Measurements from ENCODE around the gene S100A1. TPM values are rescaled to one million over a fixed set of nuclear protein-coding genes. Genes with fewer than 3 reads are reported as not detected.

Gene S100A1
- total RNA-seq, 4 donors from 2014 or later, result 3.7 to 4.4 TPM; not detected in 2

DNA sequence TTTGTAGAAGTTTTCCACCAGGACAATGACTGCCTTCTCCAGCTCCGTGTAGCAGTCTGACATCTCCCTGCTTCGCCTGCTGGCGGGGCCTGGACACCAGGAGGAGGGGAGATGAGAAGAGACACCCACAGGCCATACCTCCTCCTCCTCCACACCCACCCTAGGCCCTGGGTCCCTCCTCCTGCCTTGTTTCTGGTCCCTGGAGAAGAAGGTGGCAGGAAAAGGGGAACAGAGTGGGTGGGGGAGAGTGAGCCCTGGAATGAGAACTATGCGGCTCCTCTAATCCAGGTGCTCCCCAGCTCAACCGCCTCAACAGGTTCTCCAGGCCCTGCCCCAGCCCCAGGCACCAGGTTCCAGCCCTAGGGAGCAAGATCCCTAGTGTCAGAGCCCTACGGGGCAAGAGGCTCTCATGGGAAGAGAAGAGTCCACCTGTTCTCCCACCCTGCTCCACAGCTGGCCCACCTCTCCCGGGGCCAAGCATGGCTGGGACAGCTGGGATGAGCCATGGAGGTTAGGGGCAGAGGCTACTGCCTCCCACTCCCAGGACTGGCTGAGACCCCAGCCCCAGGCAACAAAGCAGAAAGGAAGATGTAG, 20.0 kb upstream of the S100A1 start:
- Histone ChIP-seq H3K36me3 (peaks cover 0 to 19% (median 3%) of the 10 kb centered on the region in 4 donors), H3K27ac (peak overlapping the region; percentile 89 to 97 (median 92)), H3K27me3 (no peaks in the 10 kb centered on the region), H3K4me1 (peaks cover 23 to 47% (median 35%) of the 10 kb centered on the region in 4 donors), H3K4me3 (peak overlapping the region in 2 of 4 donors; percentile 4 to 32), H3K9me3 (no peaks in the 10 kb centered on the region)
- DNase-seq, result no peak
- 78% methylated on average over 6 of the region's 7 CpGs; no CpG with 5 or more reads in 1 of the 2 donors for WGBS, 2 donors (ENCODE audit: low coverage in 1 of 2)
- intact Hi-C loops (cut with DNase I; ENCODE audit: low total_unique reads), result no loop called here
- in situ Hi-C loops (cut with MboI; ENCODE audit: low pct_ligation_motif_present in 1 of 4, low pct_unique_long_range_greater_than_20kb in 1 of 4, low sequenced_read_pairs in 3 of 4), result no loop called here
- TF ChIP-seq EP300 (IDR thresholded peaks at IDR 0.05; ENCODE audit: low read depth), result no peak

GRCh38 chr1:153608742-153609584, 19.3 kb upstream of the S100A1 start:
- DNase-seq, result peak; percentile 88
- intact Hi-C loops (cut with DNase I; ENCODE audit: low total_unique reads) (no loop called here), in situ Hi-C loops (cut with MboI; ENCODE audit: low pct_ligation_motif_present in 1 of 4, low pct_unique_long_range_greater_than_20kb in 1 of 4, low sequenced_read_pairs in 3 of 4) (no loop called here)
- Histone ChIP-seq H3K27me3 (no peaks in the 10 kb centered on the region), H3K36me3 (peaks cover 0 to 19% (median 3%) of the 10 kb centered on the region in 4 donors), H3K4me3 (peak overlapping the region in 2 of 4 donors; percentile 25 to 32), H3K4me1 (peaks cover 29 to 54% (median 41%) of the 10 kb centered on the region in 4 donors), H3K27ac (peak overlapping the region; percentile 89 to 97 (median 92)), H3K9me3 (no peaks in the 10 kb centered on the region)
- WGBS, 2 donors (ENCODE audit: low coverage in 1 of 2), result 36 to 43% methylated on average over 1 to 19 of the region's 19 CpGs
- TF ChIP-seq, protein P1, sequence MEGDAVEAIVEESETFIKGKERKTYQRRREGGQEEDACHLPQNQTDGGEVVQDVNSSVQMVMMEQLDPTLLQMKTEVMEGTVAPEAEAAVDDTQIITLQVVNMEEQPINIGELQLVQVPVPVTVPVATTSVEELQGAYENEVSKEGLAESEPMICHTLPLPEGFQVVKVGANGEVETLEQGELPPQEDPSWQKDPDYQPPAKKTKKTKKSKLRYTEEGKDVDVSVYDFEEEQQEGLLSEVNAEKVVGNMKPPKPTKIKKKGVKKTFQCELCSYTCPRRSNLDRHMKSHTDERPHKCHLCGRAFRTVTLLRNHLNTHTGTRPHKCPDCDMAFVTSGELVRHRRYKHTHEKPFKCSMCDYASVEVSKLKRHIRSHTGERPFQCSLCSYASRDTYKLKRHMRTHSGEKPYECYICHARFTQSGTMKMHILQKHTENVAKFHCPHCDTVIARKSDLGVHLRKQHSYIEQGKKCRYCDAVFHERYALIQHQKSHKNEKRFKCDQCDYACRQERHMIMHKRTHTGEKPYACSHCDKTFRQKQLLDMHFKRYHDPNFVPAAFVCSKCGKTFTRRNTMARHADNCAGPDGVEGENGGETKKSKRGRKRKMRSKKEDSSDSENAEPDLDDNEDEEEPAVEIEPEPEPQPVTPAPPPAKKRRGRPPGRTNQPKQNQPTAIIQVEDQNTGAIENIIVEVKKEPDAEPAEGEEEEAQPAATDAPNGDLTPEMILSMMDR (IDR thresholded peaks at IDR 0.05), result no peak
- peak; percentile 41 for TF ChIP-seq POLR2A (IDR thresholded peaks at IDR 0.05)
- TF ChIP-seq POLR2AphosphoS5 (IDR thresholded peaks at IDR 0.05), result peak; percentile 60 to 82 (median 76)

DNA sequence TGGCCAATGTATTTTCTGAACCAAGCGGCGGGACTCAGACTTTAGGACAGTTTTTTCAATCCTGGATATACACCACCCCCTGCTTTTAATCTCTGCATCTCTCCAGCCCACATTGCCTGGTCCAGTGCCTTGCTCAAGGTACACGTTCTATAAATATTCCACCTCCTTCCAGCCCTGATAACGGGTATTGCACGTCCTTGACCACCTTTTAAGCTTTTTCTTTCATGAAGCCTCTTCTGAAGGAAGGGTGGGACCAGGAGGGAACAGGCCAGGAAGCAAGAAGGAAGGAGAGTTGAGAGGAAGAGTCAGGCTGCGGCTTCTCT, 18.7 kb upstream of the S100A1 start:
- H3K27ac ChIP-seq, result peak overlapping the region; percentile 89 to 97 (median 92)
- peaks cover 0 to 19% (median 3%) of the 10 kb centered on the region in 4 donors for H3K36me3 ChIP-seq
- H3K9me3 ChIP-seq, result no peaks in the 10 kb centered on the region
- whole genome bisulfite sequencing, 2 donors (ENCODE audit: low coverage in 1 of 2), result 47 to 80% methylated on average over 3 to 6 of the region's 6 CpGs
- peaks cover 29 to 60% (median 44%) of the 10 kb centered on the region in 4 donors for H3K4me1 ChIP-seq
- no peak for TF ChIP-seq POLR2AphosphoS5 (IDR thresholded peaks at IDR 0.05)
- no peak for TF ChIP-seq EP300 (IDR thresholded peaks at IDR 0.05; ENCODE audit: low read depth)
- TF ChIP-seq POLR2A (IDR thresholded peaks at IDR 0.05), result no peak
- TF ChIP-seq, protein P1 (IDR thresholded peaks at IDR 0.05), result no peak
- peak overlapping the region in 2 of 4 donors; percentile 25 to 32 for H3K4me3 ChIP-seq
- intact Hi-C loops (cut with DNase I; ENCODE audit: low total_unique reads) (no loop called here), in situ Hi-C loops (cut with MboI; ENCODE audit: low pct_ligation_motif_present in 1 of 4, low pct_unique_long_range_greater_than_20kb in 1 of 4, low sequenced_read_pairs in 3 of 4) (no loop called here)
- no peak for DNase-seq
- no peaks in the 10 kb centered on the region for H3K27me3 ChIP-seq

DNA sequence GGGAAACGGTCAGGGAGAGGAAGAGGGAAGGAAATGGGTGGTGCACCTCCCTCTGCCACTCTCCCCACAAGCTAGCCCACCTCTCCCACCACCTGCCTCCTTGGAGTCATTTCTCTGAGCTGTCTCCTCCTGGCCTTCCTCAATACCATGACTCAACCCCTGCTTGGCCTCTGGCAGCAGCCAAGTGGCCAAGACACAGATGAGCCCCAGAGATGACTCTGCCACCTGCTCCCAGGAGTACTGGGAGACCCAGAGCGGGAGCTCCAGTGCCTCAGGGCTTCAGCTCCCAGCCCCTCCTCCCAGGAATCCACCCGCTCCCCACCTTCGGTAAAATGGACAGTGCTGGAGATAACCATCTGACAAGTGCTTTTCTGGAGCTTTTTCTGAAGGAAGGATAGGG, 17.9 kb upstream of the S100A1 start:
- H3K9me3 ChIP-seq, result no peaks in the 10 kb centered on the region
- H3K27ac ChIP-seq, result peak overlapping the region; percentile 89 to 97 (median 92)
- no peaks in the 10 kb centered on the region for H3K27me3 ChIP-seq
- TF ChIP-seq POLR2A (IDR thresholded peaks at IDR 0.05) (no peak), EP300 (IDR thresholded peaks at IDR 0.05; ENCODE audit: low read depth) (no peak), POLR2AphosphoS5 (IDR thresholded peaks at IDR 0.05) (no peak)
- TF ChIP-seq, protein P1 (IDR thresholded peaks at IDR 0.05), result no peak
- DNase-seq, result no peak
- H3K4me3 ChIP-seq, result peak overlapping the region in 1 of 4 donors; percentile 57
- 64% methylated on average over 4 of the region's 4 CpGs; no CpG with 5 or more reads in 1 of the 2 donors for WGBS, 2 donors (ENCODE audit: low coverage in 1 of 2)
- intact Hi-C loops (cut with DNase I; ENCODE audit: low total_unique reads) (loop anchor here (5.0 kb wide), 1 partner anchor 33 kb away; no protein-coding TSS in a partner anchor), in situ Hi-C loops (cut with MboI; ENCODE audit: low pct_ligation_motif_present in 1 of 4, low pct_unique_long_range_greater_than_20kb in 1 of 4, low sequenced_read_pairs in 3 of 4) (no loop called here)
- H3K4me1 ChIP-seq, result peaks cover 29 to 68% (median 47%) of the 10 kb centered on the region in 4 donors
- peaks cover 0 to 12% (median 3%) of the 10 kb centered on the region in 4 donors for H3K36me3 ChIP-seq
